ENCODE measurements around the gene FREY1.

The FREY1 gene

DNA sequence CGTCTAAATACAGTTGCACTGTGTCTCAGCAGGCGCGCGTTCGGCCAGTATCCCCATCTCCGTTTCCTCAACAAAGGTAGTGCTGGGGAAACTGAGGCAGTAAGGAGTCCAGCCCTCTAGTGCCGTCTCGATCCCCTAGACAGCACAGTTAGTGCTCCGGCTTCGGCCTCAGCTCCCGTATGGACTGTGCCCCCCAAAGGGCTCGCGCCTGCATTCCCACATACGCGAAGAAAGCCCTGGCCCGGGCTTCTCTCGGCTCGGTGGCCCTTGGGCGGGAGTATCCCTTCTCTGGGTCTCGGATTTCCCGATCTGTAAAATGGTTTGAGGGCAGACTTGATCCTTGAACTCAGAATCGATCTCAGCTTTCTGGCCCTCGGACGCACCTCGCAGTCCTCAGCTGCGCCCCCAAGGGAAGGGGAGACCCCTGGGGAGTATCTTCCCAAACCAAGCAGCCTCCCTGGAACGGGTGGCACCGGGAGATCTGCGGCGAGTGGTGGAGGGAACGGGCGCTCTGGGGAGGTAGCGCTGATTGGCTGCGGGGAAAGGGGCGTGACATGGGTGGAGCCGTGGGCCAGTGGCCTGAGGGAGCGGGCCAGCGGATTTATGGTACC lies 11.4 kb upstream of the FREY1 start (continued):
- TF ChIP-seq, protein P1, sequence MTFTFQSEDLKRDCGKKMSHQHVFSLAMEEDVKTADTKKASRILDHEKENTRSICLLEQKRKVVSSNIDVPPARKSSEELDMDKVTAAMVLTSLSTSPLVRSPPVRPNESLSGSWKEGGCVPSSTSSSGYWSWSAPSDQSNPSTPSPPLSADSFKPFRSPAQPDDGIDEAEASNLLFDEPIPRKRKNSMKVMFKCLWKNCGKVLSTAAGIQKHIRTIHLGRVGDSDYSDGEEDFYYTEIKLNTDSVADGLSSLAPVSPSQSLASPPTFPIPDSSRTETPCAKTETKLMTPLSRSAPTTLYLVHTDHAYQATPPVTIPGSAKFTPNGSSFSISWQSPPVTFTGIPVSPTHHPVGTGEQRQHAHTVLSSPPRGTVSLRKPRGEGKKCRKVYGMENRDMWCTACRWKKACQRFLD (tag by site-specific recombination; IDR thresholded peaks at IDR 0.05) = no peak
- TF ChIP-seq ZNF146 (tag by site-specific recombination; IDR thresholded peaks at IDR 0.05) (no peak), SP3 (tag by site-specific recombination; IDR thresholded peaks at IDR 0.05) (peak; percentile 58), HOXA7 (CRISPR knock-in tag; IDR thresholded peaks at IDR 0.05; ENCODE audit: borderline replicate concordance) (no peak), ZNF654 (tag by site-specific recombination; IDR thresholded peaks at IDR 0.05; ENCODE audit: low read depth) (no peak), YY2 (tag by site-specific recombination; IDR thresholded peaks at IDR 0.05) (no peak), ZNF544 (tag by site-specific recombination; IDR thresholded peaks at IDR 0.05) (no peak), RBAK (tag by site-specific recombination; IDR thresholded peaks at IDR 0.05) (no peak), ZBTB20 (tag by site-specific recombination; IDR thresholded peaks at IDR 0.05) (peak; percentile 47), ZNF837 (tag by site-specific recombination; IDR thresholded peaks at IDR 0.05) (no peak), ZNF600 (tag by site-specific recombination; IDR thresholded peaks at IDR 0.05) (no peak), SCRT2 (tag by site-specific recombination; IDR thresholded peaks at IDR 0.05) (no peak), ZNF132 (tag by site-specific recombination; IDR thresholded peaks at IDR 0.05; ENCODE audit: borderline replicate concordance) (no peak), FEZF1 (tag by site-specific recombination; IDR thresholded peaks at IDR 0.05) (no peak), ZNF830 (tag by site-specific recombination; IDR thresholded peaks at IDR 0.05; ENCODE audit: low read depth) (no peak), IKZF3 (tag by site-specific recombination; IDR thresholded peaks at IDR 0.05) (peak; percentile 94), ZBTB48 (tag by site-specific recombination; IDR thresholded peaks at IDR 0.05) (0 out of 2 replicates have a peak, but pooled peaks have one; percentile 56)
- TF ChIP-seq, protein P2, sequence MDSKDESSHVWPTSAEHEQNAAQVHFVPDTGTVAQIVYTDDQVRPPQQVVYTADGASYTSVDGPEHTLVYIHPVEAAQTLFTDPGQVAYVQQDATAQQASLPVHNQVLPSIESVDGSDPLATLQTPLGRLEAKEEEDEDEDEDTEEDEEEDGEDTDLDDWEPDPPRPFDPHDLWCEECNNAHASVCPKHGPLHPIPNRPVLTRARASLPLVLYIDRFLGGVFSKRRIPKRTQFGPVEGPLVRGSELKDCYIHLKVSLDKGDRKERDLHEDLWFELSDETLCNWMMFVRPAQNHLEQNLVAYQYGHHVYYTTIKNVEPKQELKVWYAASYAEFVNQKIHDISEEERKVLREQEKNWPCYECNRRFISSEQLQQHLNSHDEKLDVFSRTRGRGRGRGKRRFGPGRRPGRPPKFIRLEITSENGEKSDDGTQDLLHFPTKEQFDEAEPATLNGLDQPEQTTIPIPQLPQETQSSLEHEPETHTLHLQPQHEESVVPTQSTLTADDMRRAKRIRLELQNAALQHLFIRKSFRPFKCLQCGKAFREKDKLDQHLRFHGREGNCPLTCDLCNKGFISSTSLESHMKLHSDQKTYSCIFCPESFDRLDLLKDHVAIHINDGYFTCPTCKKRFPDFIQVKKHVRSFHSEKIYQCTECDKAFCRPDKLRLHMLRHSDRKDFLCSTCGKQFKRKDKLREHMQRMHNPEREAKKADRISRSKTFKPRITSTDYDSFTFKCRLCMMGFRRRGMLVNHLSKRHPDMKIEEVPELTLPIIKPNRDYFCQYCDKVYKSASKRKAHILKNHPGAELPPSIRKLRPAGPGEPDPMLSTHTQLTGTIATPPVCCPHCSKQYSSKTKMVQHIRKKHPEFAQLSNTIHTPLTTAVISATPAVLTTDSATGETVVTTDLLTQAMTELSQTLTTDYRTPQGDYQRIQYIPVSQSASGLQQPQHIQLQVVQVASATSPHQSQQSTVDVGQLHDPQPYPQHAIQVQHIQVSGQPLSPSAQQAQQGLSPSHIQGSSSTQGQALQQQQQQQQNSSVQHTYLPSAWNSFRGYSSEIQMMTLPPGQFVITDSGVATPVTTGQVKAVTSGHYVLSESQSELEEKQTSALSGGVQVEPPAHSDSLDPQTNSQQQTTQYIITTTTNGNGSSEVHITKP (tag by site-specific recombination; IDR thresholded peaks at IDR 0.05) = no peak
- TF ChIP-seq, protein P3, sequence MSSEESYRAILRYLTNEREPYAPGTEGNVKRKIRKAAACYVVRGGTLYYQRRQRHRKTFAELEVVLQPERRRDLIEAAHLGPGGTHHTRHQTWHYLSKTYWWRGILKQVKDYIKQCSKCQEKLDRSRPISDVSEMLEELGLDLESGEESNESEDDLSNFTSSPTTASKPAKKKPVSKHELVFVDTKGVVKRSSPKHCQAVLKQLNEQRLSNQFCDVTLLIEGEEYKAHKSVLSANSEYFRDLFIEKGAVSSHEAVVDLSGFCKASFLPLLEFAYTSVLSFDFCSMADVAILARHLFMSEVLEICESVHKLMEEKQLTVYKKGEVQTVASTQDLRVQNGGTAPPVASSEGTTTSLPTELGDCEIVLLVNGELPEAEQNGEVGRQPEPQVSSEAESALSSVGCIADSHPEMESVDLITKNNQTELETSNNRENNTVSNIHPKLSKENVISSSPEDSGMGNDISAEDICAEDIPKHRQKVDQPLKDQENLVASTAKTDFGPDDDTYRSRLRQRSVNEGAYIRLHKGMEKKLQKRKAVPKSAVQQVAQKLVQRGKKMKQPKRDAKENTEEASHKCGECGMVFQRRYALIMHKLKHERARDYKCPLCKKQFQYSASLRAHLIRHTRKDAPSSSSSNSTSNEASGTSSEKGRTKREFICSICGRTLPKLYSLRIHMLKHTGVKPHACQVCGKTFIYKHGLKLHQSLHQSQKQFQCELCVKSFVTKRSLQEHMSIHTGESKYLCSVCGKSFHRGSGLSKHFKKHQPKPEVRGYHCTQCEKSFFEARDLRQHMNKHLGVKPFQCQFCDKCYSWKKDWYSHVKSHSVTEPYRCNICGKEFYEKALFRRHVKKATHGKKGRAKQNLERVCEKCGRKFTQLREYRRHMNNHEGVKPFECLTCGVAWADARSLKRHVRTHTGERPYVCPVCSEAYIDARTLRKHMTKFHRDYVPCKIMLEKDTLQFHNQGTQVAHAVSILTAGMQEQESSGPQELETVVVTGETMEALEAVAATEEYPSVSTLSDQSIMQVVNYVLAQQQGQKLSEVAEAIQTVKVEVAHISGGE (tag by site-specific recombination; conservative IDR thresholded peaks at IDR 0.05; ENCODE audit: low read depth) = no peak
- TF ChIP-seq, protein P4, sequence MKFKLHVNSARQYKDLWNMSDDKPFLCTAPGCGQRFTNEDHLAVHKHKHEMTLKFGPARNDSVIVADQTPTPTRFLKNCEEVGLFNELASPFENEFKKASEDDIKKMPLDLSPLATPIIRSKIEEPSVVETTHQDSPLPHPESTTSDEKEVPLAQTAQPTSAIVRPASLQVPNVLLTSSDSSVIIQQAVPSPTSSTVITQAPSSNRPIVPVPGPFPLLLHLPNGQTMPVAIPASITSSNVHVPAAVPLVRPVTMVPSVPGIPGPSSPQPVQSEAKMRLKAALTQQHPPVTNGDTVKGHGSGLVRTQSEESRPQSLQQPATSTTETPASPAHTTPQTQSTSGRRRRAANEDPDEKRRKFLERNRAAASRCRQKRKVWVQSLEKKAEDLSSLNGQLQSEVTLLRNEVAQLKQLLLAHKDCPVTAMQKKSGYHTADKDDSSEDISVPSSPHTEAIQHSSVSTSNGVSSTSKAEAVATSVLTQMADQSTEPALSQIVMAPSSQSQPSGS (tag by site-specific recombination; IDR thresholded peaks at IDR 0.05; ENCODE audit: low read depth) = no peak
- TF ChIP-seq, protein P5, sequence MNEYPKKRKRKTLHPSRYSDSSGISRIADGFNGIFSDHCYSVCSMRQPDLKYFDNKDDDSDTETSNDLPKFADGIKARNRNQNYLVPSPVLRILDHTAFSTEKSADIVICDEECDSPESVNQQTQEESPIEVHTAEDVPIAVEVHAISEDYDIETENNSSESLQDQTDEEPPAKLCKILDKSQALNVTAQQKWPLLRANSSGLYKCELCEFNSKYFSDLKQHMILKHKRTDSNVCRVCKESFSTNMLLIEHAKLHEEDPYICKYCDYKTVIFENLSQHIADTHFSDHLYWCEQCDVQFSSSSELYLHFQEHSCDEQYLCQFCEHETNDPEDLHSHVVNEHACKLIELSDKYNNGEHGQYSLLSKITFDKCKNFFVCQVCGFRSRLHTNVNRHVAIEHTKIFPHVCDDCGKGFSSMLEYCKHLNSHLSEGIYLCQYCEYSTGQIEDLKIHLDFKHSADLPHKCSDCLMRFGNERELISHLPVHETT (tag by site-specific recombination; IDR thresholded peaks at IDR 0.05) = no peak

All from HEK293 (cell line).